Panc1 (cell line): ENCODE measurements around the gene CYTL1.

Experiments used
- POLR2AphosphoS5 ChIP-seq: IDR thresholded peaks from 2 replicates; pipeline ENCODE4 v1.6.1; 2012; ENCODE audit warnings: mild to moderate bottlenecking, low read depth, low read length, moderate library complexity
- TCF7L2 ChIP-seq: IDR thresholded peaks from 2 replicates; pipeline ENCODE4 v1.6.1; 2011; ENCODE audit warnings: mild to moderate bottlenecking, low read depth, low read length, inconsistent platforms
- TF ChIP-seq, protein P1 (sequence below): fragments of 450-650 bp; IDR thresholded peaks from 2 replicates; pipeline ENCODE4 v1.5.1; 2017; ENCODE audit warnings: mild to moderate bottlenecking

DNA sequence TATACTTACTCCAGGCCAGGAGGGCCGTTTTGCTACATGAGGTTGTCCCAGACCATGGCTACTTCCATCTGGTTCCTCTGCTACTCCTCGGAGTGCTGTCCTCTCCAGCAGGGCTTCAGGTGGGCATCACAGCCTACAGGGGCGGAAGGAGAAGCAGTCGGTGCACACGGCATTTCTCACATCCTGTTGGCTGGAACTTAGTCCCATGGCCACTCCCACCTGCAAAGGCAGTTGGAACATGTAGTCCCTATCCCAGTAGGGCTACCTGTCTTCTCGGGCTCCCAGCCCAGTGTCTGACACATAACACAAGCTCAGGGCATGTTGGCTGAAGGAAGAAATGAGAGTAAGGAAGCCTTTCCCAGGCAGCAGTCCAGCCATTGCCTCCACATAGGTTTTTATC, 24.3 kb upstream of the CYTL1 start:
- TF ChIP-seq, protein P1, sequence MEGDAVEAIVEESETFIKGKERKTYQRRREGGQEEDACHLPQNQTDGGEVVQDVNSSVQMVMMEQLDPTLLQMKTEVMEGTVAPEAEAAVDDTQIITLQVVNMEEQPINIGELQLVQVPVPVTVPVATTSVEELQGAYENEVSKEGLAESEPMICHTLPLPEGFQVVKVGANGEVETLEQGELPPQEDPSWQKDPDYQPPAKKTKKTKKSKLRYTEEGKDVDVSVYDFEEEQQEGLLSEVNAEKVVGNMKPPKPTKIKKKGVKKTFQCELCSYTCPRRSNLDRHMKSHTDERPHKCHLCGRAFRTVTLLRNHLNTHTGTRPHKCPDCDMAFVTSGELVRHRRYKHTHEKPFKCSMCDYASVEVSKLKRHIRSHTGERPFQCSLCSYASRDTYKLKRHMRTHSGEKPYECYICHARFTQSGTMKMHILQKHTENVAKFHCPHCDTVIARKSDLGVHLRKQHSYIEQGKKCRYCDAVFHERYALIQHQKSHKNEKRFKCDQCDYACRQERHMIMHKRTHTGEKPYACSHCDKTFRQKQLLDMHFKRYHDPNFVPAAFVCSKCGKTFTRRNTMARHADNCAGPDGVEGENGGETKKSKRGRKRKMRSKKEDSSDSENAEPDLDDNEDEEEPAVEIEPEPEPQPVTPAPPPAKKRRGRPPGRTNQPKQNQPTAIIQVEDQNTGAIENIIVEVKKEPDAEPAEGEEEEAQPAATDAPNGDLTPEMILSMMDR: no peak
- TF ChIP-seq POLR2AphosphoS5 (no peak), TCF7L2 (no peak)
